ENCODE results near the gene MUSTN1.

MUSTN1 gene

DNA sequence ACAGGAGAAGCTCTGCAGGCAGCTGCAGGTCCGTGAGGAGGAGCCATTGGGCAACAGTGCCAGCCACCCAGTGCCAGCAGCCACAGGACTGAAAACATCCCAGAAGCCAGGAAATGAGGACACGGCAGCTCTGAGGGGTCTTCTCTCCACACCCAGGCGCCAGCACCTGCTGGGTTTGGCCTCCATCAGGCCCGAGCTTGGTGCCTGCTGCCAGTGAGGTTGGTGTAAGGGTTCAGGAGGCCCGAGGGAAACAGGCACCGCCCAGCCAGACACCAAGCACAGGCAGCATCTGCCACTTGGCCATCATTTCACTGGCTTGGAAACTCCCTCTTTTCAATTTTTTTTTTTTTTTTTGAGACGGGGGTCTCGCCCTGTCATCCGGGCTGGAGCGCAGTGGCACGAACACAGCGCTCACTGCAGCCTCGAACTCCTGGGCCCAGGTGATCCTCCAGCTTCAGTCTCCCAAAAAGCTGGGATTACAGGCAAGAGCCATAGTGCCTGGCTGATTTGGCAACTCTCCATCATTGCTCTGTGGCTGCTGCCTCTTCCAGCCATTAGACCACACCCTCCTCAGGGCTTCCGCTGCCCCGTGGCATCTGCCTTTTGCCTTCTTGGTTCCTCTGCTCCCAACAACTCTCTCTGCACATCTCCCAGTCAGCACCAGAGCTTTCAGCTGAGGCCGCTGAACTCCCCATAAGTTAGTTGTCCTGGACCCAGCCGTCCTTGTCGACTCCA is 41.7 kb downstream of the MUSTN1 start:
- no peak overlapping the region for H3K4me3 Mint-ChIP-seq
- no peaks in the 10 kb centered on the region for H3K27me3 Mint-ChIP-seq
- no peaks in the 10 kb centered on the region for H3K9me3 Mint-ChIP-seq (ENCODE audit: low read depth)
- no peaks in the 10 kb centered on the region for H3K36me3 Mint-ChIP-seq
- no peak overlapping the region for H3K27ac Mint-ChIP-seq
- no peaks in the 10 kb centered on the region for H3K4me1 Mint-ChIP-seq (ENCODE audit: low read depth)

DNA sequence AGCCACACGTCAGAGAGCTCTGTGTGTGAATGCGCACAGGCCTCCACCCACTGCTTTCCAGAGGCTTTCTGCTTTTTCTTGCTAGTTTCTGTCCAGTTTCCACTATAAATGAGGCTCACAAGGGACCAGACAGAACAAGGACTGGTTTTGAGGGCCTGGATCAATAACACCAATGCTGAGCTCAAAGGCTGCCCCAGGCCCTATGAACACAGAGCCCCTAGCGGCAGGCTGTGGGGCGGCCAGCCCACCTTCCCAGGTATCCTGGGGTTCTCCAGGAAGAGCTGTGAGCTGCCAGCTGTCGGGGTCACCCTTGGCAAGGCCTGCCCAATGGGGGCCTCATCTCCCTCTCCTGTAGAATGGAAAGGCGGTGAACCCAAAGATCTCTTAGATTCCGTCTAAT is 42.4 kb downstream of the MUSTN1 start:
- Mint-ChIP-seq H3K36me3 (no peaks in the 10 kb centered on the region), H3K9me3 (ENCODE audit: low read depth) (no peaks in the 10 kb centered on the region), H3K4me1 (ENCODE audit: low read depth) (no peaks in the 10 kb centered on the region), H3K4me3 (no peak overlapping the region), H3K27ac (no peak overlapping the region), H3K27me3 (no peaks in the 10 kb centered on the region)

- Mint-ChIP-seq H3K36me3 (no peaks in the 10 kb centered on the region), H3K27me3 (no peaks in the 10 kb centered on the region), H3K27ac (no peak overlapping the region), H3K9me3 (ENCODE audit: low read depth) (no peaks in the 10 kb centered on the region), H3K4me3 (no peak overlapping the region), H3K4me1 (ENCODE audit: low read depth) (no peaks in the 10 kb centered on the region)
Observed at GRCh38 chr3:52791928-52792327, 42.9 kb downstream of the MUSTN1 start.

- no peaks in the 10 kb centered on the region for H3K4me1 Mint-ChIP-seq (ENCODE audit: low read depth)
- H3K27me3 Mint-ChIP-seq = no peaks in the 10 kb centered on the region
- H3K9me3 Mint-ChIP-seq (ENCODE audit: low read depth) = no peaks in the 10 kb centered on the region
- H3K4me3 Mint-ChIP-seq = no peak overlapping the region
- no peak overlapping the region for H3K27ac Mint-ChIP-seq
- H3K36me3 Mint-ChIP-seq = no peaks in the 10 kb centered on the region
Observed at GRCh38 chr3:52791366-52791765, 43.5 kb downstream of the MUSTN1 start.

- Mint-ChIP-seq H3K27me3 (no peaks in the 10 kb centered on the region), H3K9me3 (ENCODE audit: low read depth) (no peaks in the 10 kb centered on the region), H3K4me3 (no peak overlapping the region), H3K4me1 (ENCODE audit: low read depth) (no peaks in the 10 kb centered on the region), H3K27ac (no peak overlapping the region), H3K36me3 (no peaks in the 10 kb centered on the region)
Observed at GRCh38 chr3:52790741-52791140, 44.1 kb downstream of the MUSTN1 start.

GRCh38 chr3:52790337-52790736 is 44.5 kb downstream of the MUSTN1 start:
- Mint-ChIP-seq H3K4me3 (no peak overlapping the region), H3K27me3 (no peaks in the 10 kb centered on the region), H3K4me1 (ENCODE audit: low read depth) (no peaks in the 10 kb centered on the region), H3K27ac (no peak overlapping the region), H3K9me3 (ENCODE audit: low read depth) (no peaks in the 10 kb centered on the region), H3K36me3 (no peaks in the 10 kb centered on the region)

GRCh38 chr3:52789746-52790040 is 45.1 kb downstream of the MUSTN1 start:
- H3K4me1 Mint-ChIP-seq (ENCODE audit: low read depth) = no peaks in the 10 kb centered on the region
- H3K27me3 Mint-ChIP-seq = no peaks in the 10 kb centered on the region

GRCh38 chr3:52788890-52789745 is 45.7 kb downstream of the MUSTN1 start:
- no peaks in the 10 kb centered on the region for H3K9me3 Mint-ChIP-seq (ENCODE audit: low read depth)
- H3K27ac Mint-ChIP-seq = no peak overlapping the region
- H3K4me1 Mint-ChIP-seq (ENCODE audit: low read depth) = no peaks in the 10 kb centered on the region
- no peaks in the 10 kb centered on the region for H3K36me3 Mint-ChIP-seq
- H3K27me3 Mint-ChIP-seq = no peaks in the 10 kb centered on the region
- no peak overlapping the region for H3K4me3 Mint-ChIP-seq

More at GRCh38 chr3:52789746-52790040, 45.1 kb downstream of the MUSTN1 start:
- no peak overlapping the region for H3K27ac Mint-ChIP-seq
- H3K9me3 Mint-ChIP-seq (ENCODE audit: low read depth) = no peaks in the 10 kb centered on the region
- no peak overlapping the region for H3K4me3 Mint-ChIP-seq
- H3K36me3 Mint-ChIP-seq = no peaks in the 10 kb centered on the region

DNA sequence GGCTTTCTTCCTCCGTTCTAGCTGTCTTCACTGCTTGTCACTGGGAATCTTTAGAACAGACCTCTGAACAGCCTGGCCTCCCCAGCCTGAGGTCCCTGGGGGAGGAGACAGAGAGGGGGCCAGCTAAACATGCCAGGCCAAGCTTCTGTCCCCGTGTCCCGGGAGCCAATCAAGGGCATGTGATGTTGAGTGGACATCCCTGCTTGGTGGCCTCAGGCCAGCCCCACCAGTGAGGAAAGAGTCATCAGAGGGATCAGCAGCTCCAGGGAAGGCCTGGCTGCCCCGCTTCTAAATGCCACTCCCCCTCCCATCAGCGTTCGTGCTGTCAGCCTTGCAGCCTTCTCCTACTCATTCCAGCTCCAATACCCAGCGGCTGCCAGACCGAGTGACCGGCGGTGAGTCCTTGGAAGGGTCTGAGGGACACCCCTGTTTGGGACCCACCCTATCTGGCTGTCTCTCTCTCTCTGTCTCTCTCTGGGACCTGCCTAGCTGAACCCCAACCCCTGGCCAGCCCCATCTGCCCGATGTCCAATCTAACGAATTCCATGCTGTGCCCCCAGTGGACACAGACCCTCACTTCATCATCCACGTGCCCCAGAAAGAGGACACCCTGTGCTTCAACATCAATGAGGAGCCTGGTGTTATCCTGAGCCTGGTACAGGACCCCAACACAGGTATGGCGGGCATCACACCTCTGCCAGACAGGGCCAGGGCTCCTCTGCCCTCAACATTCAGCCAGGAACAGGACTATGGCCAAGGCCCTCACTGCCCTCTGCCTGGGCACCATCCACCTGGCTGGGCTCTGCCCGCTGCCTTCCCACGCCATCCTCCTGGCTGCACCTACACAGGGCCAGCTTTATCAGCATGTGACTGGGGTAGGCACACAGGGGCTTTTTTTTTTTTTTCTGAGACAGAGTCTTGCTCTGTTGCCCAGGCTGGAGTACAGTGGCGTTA is 46.9 kb downstream of the MUSTN1 start:
- no peak overlapping the region for H3K4me3 Mint-ChIP-seq
- H3K36me3 Mint-ChIP-seq = no peaks in the 10 kb centered on the region
- no peaks in the 10 kb centered on the region for H3K4me1 Mint-ChIP-seq (ENCODE audit: low read depth)
- no peaks in the 10 kb centered on the region for H3K27me3 Mint-ChIP-seq
- no peaks in the 10 kb centered on the region for H3K9me3 Mint-ChIP-seq (ENCODE audit: low read depth)
- H3K27ac Mint-ChIP-seq = no peak overlapping the region

GRCh38 chr3:52787246-52787645 is 47.6 kb downstream of the MUSTN1 start:
- no peaks in the 10 kb centered on the region for H3K27me3 Mint-ChIP-seq
- H3K4me1 Mint-ChIP-seq (ENCODE audit: low read depth) = no peaks in the 10 kb centered on the region
- no peaks in the 10 kb centered on the region for H3K9me3 Mint-ChIP-seq (ENCODE audit: low read depth)
- H3K4me3 Mint-ChIP-seq = no peak overlapping the region
- H3K27ac Mint-ChIP-seq = no peak overlapping the region
- no peaks in the 10 kb centered on the region for H3K36me3 Mint-ChIP-seq

DNA sequence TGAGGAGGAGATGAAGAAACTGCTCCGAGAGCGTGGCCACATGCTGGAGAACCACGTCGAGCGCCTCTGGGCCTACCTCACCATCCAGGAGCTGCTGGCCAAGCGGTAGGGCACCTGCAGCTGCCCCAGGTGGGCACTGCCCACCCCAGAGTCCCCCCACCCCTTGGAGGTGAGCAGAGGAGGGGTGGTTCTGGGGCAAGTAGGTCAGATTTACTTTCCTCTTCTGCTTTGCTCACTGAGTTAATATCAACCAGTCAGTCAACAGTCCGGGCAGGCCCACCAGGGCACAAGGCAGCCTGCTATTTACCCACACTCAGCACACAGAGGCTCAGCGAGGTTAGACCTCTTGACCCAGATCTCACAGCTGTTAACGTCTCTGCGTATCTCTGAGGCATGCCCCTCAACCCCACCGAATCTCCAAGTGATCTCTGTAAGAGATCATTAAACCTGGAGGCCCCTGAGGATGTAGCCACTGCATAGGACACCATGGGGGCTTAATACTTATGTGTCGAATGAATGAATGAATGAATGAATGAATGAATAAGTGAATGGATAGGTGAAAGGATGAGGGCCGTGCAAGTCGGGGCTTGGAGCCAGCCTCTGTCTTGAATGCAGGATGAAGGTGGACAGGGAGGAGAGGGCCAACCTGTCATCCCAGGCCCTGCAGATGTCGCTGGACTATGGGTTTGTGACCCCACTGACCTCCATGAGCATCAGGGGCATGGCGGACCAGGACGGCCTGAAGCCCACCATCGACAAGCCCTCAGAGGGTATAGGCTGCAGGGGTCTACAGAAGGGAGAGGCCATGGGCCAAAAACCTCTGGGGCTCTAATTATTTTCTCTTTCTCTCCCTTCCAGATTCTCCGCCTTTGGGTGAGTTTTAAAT is 48.2 kb downstream of the MUSTN1 start:
- Mint-ChIP-seq H3K27me3 (no peaks in the 10 kb centered on the region), H3K27ac (no peak overlapping the region), H3K9me3 (ENCODE audit: low read depth) (no peaks in the 10 kb centered on the region), H3K36me3 (no peaks in the 10 kb centered on the region), H3K4me1 (ENCODE audit: low read depth) (no peaks in the 10 kb centered on the region), H3K4me3 (no peak overlapping the region)

DNA sequence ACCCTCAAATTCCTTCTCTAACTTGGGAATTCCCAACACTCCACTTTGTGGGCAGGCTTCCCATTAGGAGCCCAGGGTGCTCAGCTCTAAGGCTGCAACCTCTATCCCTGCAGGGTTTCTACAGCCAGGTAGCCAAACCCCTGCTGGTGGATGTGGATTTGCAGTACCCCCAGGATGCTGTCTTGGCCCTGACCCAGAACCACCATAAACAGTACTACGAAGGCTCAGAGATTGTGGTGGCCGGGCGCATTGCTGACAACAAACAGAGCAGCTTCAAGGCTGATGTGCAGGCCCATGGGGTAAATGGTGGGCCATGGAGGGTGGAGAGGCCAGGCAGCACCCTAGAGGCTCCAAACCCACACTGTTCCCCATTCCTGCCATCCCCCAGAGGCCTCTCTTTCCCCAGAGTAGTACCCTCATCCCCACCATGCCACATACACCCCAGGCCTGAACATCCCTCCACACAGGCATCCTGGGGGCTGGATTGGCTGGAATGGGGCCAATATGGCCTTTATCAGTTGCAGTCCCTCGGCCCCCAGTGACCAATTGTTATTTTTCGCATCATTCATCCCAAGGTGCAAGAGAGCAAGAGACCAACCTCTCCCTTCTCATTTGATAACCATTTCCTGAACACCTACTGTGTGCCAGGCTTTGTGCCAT is 49.8 kb downstream of the MUSTN1 start:
- Mint-ChIP-seq H3K4me1 (ENCODE audit: low read depth) (no peaks in the 10 kb centered on the region), H3K27ac (no peak overlapping the region), H3K36me3 (no peaks in the 10 kb centered on the region), H3K4me3 (no peak overlapping the region), H3K27me3 (no peaks in the 10 kb centered on the region), H3K9me3 (ENCODE audit: low read depth) (no peaks in the 10 kb centered on the region)

DNA sequence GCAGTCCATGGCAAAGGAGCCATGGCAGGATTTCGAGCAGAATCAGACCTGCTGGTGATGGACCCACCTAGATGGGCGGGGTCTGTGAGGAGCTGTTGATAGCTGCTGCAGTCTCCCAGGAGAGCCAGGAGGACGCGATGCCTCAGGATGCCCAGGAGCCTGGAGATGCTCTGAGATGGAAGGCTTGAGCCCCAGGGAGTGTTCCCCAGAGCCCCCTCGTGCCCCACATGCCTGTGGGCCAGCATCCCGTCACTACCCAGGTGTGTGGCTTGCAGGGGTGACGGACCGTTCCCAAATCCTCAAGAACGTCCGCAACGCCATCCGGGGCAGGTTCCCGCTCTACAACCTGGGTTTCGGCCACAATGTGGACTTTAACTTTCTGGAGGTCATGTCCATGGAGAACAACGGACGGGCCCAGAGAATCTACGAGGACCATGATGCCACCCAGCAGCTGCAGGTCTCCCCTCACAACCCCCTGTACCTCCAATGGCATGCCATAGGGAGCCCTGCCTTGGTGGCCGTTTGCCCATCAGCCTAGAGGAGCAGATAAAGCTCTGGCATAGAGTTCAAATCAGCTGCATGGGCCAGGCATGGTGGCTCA is 50.7 kb downstream of the MUSTN1 start:
- Mint-ChIP-seq H3K27me3 (no peaks in the 10 kb centered on the region), H3K4me3 (no peak overlapping the region), H3K27ac (no peak overlapping the region), H3K4me1 (ENCODE audit: low read depth) (no peaks in the 10 kb centered on the region), H3K36me3 (no peaks in the 10 kb centered on the region), H3K9me3 (ENCODE audit: low read depth) (no peaks in the 10 kb centered on the region)
